ENCODE data around the gene LRIT1.

LRIT1 gene

DNA sequence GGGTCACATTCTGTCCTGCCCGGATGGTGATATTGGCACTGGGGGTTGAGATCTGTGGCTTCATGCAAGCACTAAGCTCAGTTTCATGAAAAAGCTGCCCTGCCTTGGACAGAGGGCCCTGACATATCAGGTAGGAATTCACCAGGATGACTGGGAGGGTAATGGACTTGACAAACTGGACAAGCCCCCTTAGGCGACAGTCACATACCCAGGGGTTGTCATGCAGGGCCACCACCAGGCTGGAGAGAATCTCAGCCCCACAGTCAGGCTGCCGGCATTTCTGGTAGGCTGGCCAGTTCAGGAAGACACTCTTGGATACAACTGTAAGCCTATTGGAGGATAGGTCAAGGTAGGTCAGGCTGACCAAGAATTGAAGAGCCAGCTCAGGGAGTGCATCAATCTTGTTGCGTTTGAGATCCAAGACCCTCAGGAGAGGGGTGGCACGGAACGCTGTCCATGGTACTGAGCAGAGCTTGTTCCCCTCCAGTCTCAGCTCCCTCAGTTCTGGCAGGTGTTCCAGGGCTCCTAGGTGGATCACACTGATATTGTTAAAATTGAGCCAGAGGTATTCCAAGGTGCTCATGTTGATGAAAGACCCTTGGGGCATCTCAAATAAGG is 16.8 kb downstream of the LRIT1 start:
- no peaks in the 10 kb centered on the region for H3K4me1 ChIP-seq (ENCODE audit: insufficient read depth, low read length, severe bottlenecking)
- H3K36me3 ChIP-seq (ENCODE audit: insufficient read depth, low read length): no peaks in the 10 kb centered on the region
- TF ChIP-seq EZH2 (IDR thresholded peaks at IDR 0.05; ENCODE audit: borderline replicate concordance, low read length): no peak
- TF ChIP-seq, protein P1, sequence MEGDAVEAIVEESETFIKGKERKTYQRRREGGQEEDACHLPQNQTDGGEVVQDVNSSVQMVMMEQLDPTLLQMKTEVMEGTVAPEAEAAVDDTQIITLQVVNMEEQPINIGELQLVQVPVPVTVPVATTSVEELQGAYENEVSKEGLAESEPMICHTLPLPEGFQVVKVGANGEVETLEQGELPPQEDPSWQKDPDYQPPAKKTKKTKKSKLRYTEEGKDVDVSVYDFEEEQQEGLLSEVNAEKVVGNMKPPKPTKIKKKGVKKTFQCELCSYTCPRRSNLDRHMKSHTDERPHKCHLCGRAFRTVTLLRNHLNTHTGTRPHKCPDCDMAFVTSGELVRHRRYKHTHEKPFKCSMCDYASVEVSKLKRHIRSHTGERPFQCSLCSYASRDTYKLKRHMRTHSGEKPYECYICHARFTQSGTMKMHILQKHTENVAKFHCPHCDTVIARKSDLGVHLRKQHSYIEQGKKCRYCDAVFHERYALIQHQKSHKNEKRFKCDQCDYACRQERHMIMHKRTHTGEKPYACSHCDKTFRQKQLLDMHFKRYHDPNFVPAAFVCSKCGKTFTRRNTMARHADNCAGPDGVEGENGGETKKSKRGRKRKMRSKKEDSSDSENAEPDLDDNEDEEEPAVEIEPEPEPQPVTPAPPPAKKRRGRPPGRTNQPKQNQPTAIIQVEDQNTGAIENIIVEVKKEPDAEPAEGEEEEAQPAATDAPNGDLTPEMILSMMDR (IDR thresholded peaks at IDR 0.05; ENCODE audit: low read length): no peak
- no peak overlapping the region for H3K4me2 ChIP-seq (ENCODE audit: low read length)
- H3K79me2 ChIP-seq (ENCODE audit: insufficient read depth, low read length): no peaks in the 10 kb centered on the region
- H3K9ac ChIP-seq (ENCODE audit: low read length): no peak overlapping the region
- no peak overlapping the region for H3K4me3 ChIP-seq (ENCODE audit: low read depth, low read length, poor library complexity, severe bottlenecking)
- no peak overlapping the region for H3K27ac ChIP-seq (ENCODE audit: low read depth, low read length, poor library complexity, severe bottlenecking)
- H3K9me3 ChIP-seq (ENCODE audit: low read length): no peaks in the 10 kb centered on the region
- H4K20me1 ChIP-seq (ENCODE audit: insufficient read depth, low read length): no peaks in the 10 kb centered on the region
- H3K27me3 ChIP-seq (ENCODE audit: insufficient read depth, low read length): no peaks in the 10 kb centered on the region; the same call in 1 of the 2 replicates
- H3F3A ChIP-seq (ENCODE audit: insufficient read depth, low read length): no peaks in the 10 kb centered on the region
- H3K9me2 ChIP-seq (ENCODE audit: low read depth, low read length): no peaks in the 10 kb centered on the region
- no peak overlapping the region for H2AFZ ChIP-seq (ENCODE audit: low read length)

DNA sequence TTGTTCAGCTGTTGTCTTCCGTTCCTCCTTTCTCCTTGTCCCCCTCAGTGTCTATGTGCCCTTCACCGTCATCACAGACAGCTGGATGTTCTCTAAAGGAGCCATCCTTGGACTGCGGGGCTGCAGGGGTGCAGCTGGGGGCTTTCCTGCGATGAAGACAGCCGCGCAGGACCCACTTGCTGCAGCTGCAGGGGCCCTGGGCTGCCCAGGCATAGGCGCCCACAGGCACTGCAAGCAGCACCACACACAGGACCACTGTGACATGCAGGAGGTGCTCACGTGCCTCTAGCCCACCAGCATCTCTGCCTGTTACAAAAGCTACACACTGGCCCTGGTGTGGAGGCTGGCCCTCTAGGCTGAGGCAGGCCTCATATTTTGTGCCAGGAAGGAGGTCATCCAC is 19.4 kb downstream of the LRIT1 start:
- no peak overlapping the region for H3K27ac ChIP-seq (ENCODE audit: low read depth, low read length, poor library complexity, severe bottlenecking)
- no peaks in the 10 kb centered on the region for H3F3A ChIP-seq (ENCODE audit: insufficient read depth, low read length)
- no peaks in the 10 kb centered on the region for H3K4me1 ChIP-seq (ENCODE audit: insufficient read depth, low read length, severe bottlenecking)
- H3K36me3 ChIP-seq (ENCODE audit: insufficient read depth, low read length): no peaks in the 10 kb centered on the region; the same call in 1 of the 2 replicates
- H3K27me3 ChIP-seq (ENCODE audit: insufficient read depth, low read length): peaks cover 5% of the 10 kb centered on the region; the same call in 1 of the 2 replicates
- no peaks in the 10 kb centered on the region for H4K20me1 ChIP-seq (ENCODE audit: insufficient read depth, low read length)
- no peak overlapping the region for H2AFZ ChIP-seq (ENCODE audit: low read length)
- no peaks in the 10 kb centered on the region for H3K9me3 ChIP-seq (ENCODE audit: low read length)
- no peak overlapping the region for H3K9ac ChIP-seq (ENCODE audit: low read length)
- H3K4me2 ChIP-seq (ENCODE audit: low read length): no peak overlapping the region
- no peak overlapping the region for H3K4me3 ChIP-seq (ENCODE audit: low read depth, low read length, poor library complexity, severe bottlenecking)
- no peaks in the 10 kb centered on the region for H3K9me2 ChIP-seq (ENCODE audit: low read depth, low read length)
- TF ChIP-seq EZH2 (IDR thresholded peaks at IDR 0.05; ENCODE audit: borderline replicate concordance, low read length): no peak
- TF ChIP-seq, protein P1 (IDR thresholded peaks at IDR 0.05; ENCODE audit: low read length): no peak
- no peaks in the 10 kb centered on the region for H3K79me2 ChIP-seq (ENCODE audit: insufficient read depth, low read length)

DNA sequence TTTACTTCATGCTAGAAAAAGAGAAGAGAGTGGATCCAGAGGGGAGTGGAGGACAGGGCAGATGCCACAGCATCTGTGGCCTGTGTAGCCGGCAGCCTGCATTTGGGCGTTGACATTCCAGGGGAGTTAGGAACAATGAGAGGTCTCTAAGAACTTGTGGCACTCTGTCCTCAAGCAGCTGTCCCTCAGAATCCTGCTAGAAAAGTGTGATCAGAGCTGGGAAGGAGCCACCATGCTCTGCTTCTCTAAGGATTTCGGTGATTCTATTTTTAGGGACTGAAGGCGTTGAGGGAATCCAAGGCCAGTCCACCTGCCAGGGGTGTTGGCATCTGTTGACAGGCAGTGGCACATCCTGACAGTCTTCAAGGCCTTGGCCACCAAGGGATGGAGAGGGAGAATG is 23.6 kb downstream of the LRIT1 start:
- Histone ChIP-seq H2AFZ (ENCODE audit: low read length) (no peak overlapping the region), H3K79me2 (ENCODE audit: insufficient read depth, low read length) (no peaks in the 10 kb centered on the region), H3K4me3 (ENCODE audit: low read depth, low read length, poor library complexity, severe bottlenecking) (no peak overlapping the region), H3K9me3 (ENCODE audit: low read length) (no peaks in the 10 kb centered on the region), H3K9ac (ENCODE audit: low read length) (no peak overlapping the region), H3F3A (ENCODE audit: insufficient read depth, low read length) (no peaks in the 10 kb centered on the region), H3K27me3 (ENCODE audit: insufficient read depth, low read length) (peaks cover 8% of the 10 kb centered on the region; the same call in 1 of the 2 replicates), H3K27ac (ENCODE audit: low read depth, low read length, poor library complexity, severe bottlenecking) (no peak overlapping the region), H4K20me1 (ENCODE audit: insufficient read depth, low read length) (no peaks in the 10 kb centered on the region), H3K36me3 (ENCODE audit: insufficient read depth, low read length) (no peaks in the 10 kb centered on the region; the same call in 1 of the 2 replicates), H3K4me1 (ENCODE audit: insufficient read depth, low read length, severe bottlenecking) (no peaks in the 10 kb centered on the region), H3K9me2 (ENCODE audit: low read depth, low read length) (no peaks in the 10 kb centered on the region), H3K4me2 (ENCODE audit: low read length) (no peak overlapping the region)
- TF ChIP-seq, protein P1 (IDR thresholded peaks at IDR 0.05; ENCODE audit: low read length): no peak
- no peak for TF ChIP-seq EZH2 (IDR thresholded peaks at IDR 0.05; ENCODE audit: borderline replicate concordance, low read length)
